ENCODE measurements around the gene SSPN.
"Not testable (repeated sequence)": the region's sequence is repeated elsewhere in the genome, so short reads cannot be mapped to it uniquely, and the experiment has no call there.

The SSPN gene

DNA sequence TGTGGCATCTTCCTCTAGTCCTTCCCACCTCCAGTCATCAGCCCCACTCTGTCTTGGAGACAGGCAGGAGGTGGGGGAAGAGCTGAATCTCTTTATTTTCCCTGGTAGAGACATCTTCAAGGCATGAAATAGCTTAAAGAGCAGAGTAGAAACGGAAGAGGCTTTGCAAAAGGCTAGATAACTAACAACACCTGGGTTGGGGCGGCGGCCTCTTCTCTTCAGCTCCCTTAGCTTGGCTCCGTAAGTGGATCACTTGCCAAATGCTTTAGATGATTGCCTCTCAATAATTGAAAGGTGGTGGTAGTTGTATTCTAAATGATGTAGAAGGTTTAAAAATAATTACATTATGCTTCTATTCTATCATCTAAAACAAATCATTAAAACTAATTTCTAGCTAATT lies 36.1 kb downstream of the SSPN start:
- DNase-seq: no peak

DNA sequence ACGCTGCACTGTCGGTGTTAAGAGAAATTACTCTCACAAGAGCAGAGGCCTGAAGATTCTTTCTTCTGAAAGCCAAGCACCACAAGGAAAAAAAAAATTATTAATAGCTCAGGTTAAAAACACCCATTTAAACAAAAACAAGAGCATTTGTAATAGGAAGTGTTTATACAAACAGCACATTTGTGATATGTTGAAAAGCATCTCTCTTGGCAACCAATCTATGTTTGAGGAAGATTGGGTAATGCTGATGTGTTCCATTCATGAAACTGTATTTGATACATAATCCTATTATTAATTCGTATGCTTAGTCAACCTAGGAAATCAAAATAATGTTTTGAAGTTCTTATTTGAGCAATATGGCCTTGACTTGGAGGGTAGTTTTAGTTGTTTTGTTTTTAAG lies 36.5 kb downstream of the SSPN start:
- DNase-seq: no peak

DNA sequence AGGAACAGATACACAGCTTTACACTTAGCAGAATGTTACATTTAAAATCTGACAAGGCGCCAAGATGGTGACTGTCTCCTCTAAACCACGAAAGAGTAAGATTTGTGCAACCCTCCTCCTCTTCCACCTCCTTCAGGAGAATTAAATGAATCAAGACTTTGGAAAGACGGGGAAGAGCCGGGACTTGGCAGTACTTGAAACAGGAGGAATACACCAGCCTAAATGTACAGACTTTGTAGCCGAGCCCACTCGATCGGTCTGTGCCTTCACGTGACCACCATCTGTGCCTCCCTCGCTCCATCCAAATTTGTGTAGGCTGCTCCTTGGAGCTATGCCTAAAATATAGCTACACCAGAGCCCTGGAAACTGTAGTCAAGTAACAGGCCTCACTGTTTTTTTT lies 38.3 kb downstream of the SSPN start:
- no peak for DNase-seq

DNA sequence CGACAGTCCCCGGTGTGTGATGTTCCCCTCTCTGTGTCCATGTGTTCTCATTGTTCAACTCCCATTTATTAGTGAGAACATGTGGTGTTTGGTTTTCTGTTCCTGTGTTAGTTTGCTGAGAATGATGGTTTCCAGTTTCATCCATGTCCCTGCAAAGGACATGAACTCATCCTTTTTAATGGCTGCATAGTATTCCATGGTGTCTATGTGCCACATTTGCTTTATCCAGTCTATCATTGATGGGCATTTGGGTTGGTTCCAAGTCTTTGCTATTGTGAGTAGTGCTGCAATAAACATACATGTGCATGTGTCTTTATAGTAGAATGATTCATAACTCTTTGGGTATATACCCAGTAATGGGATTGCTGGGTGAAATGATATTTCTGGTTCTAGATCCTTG lies 40.1 kb downstream of the SSPN start:
- not testable (repeated sequence) for DNase-seq

DNA sequence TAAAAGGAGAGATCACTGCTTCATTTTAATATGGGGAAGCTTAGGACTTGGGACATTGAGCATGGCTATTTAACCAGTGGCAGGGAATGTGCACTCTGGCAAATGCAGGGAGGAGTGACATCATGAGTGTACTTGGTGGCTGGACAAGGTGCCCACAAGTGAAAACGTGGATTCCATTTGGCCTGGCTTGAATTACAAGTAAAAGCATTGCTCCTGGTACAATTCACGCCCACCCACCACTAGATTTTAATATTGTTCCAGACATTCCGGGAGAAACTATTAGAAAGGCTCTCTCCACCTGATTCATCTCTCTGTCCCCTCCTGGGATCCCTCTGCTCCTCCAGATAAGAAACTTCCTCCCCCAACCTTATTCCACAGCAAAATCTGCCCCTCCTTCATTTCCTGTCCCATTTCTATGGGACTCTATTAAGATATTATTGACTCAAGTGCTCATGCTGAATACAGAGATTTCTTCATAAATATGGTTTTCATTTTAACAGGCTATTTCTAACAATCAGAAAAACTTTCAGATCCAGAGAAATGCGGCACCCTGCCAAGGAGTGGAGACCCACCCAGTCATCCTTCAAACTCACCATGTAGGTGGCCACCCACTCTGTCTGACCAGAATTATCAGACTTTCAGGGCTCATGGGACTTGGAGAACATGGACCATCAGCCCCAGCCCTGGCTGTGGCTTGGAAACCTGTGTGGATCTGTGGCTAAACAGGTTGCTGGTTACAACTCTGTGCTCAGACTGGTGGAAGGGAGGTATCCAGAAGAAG lies 43.2 kb downstream of the SSPN start:
- no peak for DNase-seq

DNA sequence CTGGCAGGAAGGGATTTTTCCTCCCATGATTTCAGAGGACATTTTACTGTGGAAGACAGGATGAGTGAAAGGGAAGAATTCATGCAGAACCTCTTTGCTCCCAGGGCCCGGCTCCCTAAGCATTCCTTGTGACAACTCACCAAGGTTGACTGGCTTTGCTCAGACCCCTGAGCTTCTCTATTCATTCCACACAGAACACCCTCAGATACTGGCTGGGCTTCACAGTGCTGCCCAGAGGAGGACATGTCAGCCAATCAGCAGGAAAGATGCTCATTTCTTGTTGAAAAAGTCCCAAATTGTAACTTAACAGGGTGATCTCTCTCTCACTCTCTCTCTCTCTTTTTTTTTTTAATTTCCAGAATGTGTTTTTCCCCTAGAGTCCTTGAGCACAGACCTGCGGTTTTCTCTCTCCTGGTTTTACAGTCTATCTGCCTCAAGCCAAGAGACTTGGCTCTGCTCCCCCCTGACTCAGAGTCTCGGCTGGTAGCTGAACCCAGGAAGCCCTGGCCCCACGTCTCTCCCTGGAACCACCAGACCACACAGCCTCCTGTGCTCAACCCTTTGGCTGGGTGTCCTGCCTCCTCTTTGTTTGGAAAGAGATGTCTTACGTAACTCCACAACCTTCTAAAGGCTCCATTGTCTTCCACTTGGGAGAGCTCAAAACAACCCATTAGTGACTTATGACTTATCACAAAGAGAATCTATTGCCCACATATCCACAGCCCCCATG lies 43.9 kb downstream of the SSPN start:
- DNase-seq: no peak

DNA sequence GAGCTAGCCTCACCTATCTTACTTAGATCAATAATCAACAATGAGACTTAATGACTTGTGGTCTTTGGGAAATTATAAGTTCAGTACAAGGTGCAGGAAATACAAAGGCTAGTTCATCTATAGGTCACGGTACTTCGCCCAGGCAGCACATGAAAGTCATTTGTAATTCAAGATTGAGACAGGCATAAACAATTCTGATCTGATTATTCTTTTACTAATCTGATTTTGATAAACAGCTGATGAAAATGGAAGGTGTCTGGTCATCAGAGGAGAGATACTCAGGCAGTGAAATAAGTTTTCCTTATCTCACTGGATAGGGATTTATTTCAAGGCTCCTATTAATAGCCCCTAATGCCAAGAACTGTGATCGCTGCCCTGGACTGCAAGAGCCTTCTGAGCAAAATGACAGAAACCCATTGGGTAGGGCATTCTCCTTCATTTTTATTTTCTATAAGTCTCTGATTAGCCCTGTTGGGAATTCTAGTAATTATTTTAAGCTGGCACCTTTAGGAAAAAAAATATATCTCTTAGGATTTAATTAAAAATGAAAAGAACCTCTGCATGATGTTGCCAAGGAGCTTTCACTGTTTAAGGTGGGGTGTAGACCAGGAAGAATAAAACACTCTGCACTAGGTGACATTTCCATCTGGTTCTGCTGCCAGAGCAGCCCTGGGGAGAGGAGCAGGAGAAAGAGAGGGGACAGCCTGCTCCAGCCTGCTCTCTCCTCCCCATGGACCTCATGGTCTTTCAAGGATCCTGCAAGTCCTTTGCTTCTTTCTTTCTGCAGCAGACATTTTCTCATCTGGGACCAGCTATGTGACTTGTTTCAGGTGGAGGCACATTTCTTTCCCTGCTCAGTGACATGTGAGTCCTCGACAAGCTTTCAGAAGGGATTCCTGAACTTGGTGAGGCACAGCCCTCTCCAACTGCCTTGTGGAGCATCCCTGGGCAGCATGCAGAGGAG lies 44.8 kb downstream of the SSPN start:
- no peak for DNase-seq

DNA sequence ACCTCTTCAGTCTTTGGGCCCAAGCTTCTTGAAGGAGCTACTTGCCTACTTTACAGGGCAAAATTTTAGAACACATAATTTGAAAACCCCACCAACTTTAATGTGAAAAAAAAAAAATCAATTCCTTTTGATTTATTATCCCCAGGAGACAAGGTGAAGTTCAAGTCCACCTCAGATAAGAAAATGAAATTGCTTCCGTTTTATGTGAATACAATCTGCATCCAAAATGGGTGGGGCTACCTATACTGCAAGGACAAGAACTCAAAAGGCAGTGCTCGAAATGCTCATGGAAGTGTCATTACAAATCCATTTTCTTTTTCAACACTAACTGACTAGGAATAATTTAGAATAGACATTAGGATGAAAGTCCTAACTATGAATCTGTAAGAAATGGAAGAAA lies 45.7 kb downstream of the SSPN start:
- DNase-seq: no peak

DNA sequence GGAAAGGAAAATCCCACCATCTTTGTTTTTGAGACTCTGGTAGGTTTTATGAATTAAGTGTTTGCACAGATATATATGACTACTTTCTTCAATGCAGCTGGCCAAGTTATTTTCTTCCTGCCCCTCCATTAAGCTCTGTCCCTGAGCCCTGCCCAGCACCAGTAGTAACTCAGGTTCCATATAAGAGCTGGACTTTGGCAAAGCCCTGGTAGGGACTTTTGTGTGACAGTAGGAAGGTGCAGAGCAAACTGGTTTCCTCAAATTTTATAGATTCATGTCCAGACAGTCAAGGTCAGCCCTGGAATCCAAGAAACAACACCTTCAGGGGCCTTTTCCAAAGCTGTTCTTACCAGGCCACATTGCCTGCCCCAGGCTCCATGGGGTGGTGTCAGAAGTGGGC lies 47.3 kb downstream of the SSPN start:
- DNase-seq: no peak

DNA sequence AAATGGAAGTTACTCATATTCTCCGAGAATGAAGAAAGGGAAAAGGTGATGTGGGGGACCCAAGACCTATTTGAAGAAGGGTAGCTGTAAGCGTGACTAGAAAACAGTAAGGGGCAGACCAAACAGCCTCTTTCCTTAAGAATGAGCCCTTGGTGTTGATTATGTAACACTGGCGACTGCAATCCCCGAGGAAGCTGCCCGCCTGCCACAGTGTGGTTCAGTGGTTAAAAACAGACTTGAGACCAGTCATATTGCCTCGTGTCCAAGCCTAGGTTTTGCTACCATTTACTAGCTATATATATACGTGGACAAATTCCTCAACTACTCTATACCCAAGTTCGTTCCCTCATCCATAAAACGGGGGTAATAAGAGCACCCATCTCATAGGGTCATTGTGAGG lies 49.1 kb downstream of the SSPN start:
- no peak for DNase-seq

DNA sequence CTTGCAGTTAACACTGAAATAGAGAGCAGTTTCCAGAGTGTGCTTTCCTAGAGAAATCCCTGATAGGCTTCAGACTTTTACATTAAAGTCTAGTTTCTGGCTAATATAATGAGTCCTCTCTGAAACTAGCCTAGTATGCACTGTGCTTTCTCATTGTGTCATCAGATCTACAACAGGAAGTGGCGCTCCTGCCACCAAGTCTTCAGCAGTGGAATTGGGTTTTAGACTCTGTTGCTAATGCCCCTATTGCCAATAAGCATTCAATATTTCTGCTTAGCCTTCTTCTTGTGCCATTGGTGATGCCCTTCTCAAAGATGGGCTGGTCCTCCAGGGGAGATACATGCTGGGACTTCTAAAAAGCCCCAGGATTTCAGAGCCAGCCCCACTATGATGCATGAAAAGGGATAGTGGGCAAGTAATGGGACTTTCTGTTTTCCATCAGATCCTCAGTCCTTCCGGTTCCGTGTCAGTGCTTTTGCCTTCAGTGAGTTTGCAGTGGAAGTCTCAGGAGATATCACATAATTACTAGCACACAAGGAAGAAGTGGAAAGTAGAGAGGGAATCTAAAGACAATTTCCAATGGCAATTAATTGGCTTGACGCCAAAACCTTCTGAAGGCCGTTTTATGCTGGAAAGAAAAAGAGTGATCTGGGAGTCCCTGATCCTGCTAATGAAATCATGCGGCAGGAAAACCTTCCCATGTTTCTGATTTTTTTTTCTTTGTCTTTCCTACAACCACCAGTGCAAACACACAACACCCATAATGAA lies 50.0 kb downstream of the SSPN start:
- DNase-seq: peak; percentile 7

DNA sequence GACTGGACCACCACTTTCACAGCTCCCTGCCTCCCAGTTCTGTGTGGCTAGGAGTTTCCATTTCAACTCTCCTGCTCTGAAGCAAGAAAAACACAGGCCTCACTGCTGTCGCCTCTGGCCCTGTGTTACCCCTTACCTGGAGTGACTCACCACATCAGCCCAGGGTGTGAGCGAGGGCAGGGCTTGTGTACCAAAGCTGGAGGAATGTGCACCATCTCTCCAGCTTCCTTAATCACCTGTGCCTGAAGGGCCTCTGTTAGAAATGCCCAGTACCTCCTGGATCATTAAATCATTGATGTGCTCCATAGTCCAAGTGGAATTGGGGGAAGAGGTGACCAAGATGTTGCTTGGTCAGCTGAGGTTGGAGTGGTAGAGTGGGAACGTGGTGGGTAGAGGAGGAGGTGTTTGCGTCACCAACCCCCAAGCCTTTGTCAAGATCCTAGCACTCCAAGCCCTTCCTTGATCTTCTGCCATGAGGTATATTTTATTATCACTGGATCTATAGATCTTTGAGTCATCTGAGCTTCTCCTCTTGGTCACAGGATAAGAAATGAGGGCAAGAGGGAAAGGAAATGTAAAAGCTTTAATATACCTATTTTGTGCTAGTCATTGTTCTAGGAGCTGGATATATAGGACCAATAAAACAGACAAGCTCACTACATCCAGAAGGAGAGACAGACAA lies 51.3 kb downstream of the SSPN start:
- no peak for DNase-seq

DNA sequence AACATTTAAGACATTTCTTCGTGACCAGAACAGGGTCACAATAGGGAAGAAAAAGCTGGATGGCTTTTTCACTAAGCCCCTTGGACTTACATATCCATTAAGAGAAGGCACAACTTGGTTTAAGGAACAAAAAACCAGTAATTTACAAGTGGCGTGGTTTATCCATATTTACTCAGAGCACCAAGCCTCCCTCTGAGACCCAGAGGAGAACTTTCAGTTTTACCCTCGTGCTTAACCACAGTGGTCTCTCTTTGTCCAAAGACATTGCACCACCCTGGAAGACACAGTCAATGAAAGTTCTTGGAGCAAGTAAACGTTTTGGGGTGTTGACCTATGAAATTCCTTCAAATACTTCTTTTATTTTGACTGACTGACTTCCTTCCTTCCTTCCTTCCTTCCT lies 52.5 kb downstream of the SSPN start:
- no peak for DNase-seq

DNA sequence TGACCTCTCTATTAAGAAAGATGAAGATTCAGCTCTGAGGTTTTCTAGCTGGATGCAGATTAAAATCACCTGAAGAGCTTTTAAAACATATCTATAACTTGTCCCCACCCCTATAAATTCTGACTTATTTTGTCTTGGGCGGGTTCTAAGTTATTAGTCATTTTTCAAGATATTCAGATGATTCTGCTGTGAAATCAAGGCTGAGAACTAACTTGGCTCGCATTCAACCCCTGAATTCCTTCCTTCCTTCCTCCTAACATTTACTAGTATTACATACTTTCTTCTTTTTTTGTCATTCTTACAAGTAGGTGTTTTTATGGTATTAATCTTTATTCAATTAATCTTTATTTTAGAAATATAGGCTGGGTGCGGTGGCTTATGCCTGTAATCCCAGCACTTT lies 55.4 kb downstream of the SSPN start:
- DNase-seq: no peak

DNA sequence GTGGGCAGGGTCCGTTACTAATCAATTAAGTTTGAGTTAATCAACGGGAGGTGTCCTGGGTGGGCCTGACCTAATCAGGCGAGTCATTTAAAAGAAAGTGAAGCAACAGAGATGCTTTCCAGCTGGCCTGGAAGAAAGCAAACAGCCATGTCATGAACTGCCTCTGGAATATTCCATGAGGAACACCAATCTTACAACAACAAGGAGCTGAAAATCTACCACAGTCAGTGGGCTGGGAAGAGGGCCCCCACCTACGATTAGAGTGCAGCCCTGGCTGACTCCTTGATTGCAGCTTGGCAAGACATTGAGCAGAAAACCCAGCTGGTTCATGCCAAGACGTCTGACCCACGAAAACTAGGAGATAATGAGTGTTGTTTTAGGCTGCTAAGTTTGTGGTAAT lies 56.2 kb downstream of the SSPN start:
- no peak for DNase-seq

DNA sequence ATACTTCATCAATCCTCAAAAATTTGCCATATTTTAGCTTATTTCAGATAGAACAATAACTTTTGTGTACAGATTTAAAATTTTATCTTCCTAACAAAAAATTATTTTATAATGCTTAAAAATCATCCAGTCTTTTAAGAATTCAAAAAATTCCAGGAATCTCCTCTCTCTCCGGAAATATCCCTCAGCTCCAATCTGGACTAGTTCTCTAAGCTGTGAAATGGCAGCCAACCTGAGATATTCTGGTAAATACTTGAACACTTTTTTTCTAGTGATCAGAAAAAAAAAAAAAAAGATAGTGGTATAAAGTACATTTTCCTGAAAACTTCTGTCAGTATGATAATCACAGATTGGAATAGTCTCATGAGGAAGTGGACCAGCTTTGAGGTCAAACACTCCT lies 57.6 kb downstream of the SSPN start:
- no peak for DNase-seq

DNA sequence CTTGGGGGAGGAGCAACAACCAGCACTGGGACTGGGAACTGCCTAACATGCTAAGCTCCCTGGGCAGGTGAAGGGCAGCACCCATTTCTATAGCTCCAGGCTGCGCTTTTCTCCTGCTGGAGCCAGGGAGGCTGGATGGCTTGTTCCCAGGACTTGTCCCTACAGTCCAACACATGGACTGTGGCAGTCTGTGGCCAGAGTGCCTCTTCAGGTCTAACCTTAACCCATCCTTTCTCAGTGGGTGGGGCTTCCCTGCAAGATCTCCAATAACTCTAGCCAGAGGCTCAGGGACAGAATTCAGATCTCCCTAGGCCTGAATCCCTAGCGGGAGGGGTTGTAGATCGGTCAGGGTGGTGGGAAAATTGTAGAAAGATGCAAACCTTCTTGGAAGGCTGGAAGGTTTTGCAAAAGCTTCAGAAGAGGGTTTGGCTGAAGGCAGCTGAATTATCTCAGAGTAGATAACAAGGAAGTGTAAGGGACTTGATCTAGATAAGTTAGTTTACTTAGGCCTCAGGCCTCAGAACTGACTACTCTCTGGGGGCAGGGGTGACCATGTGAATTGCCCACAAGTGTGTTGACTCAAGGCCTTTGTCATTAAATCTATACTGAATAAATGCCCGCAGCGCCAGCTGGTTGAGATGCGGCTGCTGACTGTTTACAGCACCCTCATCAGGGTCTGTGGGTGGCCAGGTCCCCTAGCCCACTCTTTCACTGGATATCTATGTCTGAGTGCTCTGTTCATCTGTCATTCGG lies 60.7 kb downstream of the SSPN start:
- DNase-seq: no peak

DNA sequence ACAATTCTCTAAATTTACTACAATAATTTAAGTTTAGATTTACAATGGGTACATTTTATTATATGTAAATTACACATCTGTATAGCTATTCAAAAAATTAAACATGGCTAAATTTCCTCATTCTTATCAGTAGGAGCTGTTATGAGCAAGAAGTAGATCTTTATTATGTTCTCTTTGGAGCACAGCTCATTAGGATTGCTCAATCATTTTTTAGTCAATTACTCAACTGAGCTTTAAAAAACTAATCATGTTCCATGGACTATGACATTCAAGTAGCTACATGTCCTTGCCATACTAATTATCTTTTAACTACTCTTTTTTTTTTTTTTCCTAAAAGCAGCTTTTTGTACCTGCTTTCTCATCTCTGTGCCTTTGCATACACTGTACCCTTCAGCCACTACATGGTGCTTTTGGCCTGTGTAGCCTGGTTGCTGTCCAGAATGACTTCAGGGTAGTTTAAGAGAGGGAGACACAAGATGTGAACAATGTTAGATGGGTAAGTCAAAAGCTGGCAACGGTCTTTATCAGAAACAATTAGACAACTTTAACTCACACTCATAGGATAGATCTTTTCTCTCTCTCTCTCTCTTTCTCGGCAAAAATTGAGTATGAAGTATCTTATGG lies 69.0 kb downstream of the SSPN start:
- DNase-seq: no peak

DNA sequence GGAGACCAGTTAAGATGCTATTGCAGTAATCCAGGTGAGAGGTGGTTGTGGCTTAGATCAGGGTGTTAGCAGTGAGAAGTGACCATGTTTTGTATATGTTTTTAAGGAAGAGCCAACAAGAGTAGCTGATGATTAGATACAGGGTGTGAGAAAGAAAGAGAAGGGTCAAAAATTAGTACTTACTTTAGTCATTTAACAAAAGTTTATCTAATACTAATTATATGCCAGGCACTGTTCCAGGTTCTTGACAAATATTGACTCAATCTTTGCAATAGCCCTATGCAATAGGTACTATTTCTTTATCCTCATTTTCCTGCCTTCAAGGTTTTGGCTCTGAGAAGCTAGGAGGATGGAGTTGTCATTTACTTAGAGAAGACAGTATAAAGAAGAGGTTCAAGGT lies 70.2 kb downstream of the SSPN start:
- DNase-seq: no peak

DNA sequence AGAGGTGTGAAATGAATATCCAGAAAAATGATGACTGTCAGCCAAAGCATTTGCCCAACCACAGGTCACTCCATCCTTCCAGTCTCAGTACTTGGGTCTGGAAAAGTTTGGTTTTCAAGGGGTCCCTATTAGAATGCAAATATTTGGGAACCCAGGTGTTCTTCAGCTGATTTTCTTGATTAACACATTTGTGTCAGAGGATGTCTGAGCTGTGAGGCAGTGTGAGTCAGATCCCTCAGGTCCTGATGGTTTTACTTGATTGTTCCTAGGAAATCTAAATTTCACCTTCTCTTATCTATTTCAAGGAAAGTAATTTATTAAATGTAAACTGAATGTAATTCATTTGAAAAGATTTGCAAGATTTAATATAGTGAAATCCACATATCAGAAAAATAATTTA lies 71.5 kb downstream of the SSPN start:
- no peak for DNase-seq
